Measurements from ENCODE around the gene USH1C. TPM values are rescaled to one million over a fixed set of nuclear protein-coding genes. Genes with fewer than 3 reads are reported as not detected.

USH1C gene
- total and polyA plus RNA-seq, 7 donors, result 0.05 to 0.44 (median 0.14) TPM; not detected in 4

GRCh38 chr11:17477361-17477760 is 66.9 kb downstream of the USH1C start:
- H3K27me3 ChIP-seq (ENCODE audit: insufficient read depth in 3 of 3, low read length in 2 of 3), result peaks cover 0 to 30% (median 7%) of the 10 kb centered on the region in 3 donors
- no peak overlapping the region for H3K4me3 ChIP-seq
- no peak for TF ChIP-seq CTCF (IDR thresholded peaks at IDR 0.05)
- H3K4me1 ChIP-seq, result no peaks in the 10 kb centered on the region
- no peak for ATAC-seq
- no peak for DNase-seq
- H3K27ac ChIP-seq, result no peak overlapping the region
- intact Hi-C loops (cut with DNase I), result no loop called here
- WGBS, 3 donors, result 61 to 69% (median 63%) methylated on average over 6 of the region's 6 CpGs
- no peaks in the 10 kb centered on the region for H3K36me3 ChIP-seq (ENCODE audit: insufficient read depth in 1 of 2, low read depth in 1 of 2)
- H3K9me3 ChIP-seq, result no peaks in the 10 kb centered on the region

GRCh38 chr11:17477084-17477333 is 67.2 kb downstream of the USH1C start:
- Histone ChIP-seq H3K27me3 (ENCODE audit: insufficient read depth in 3 of 3, low read length in 2 of 3) (peaks cover 0 to 30% (median 7%) of the 10 kb centered on the region in 3 donors), H3K27ac (no peak overlapping the region), H3K4me3 (peak overlapping the region; percentile 68), H3K36me3 (ENCODE audit: insufficient read depth in 1 of 2, low read depth in 1 of 2) (no peaks in the 10 kb centered on the region), H3K9me3 (no peaks in the 10 kb centered on the region), H3K4me1 (no peaks in the 10 kb centered on the region)
- ATAC-seq (no peak), DNase-seq (no peak)
- intact Hi-C loops (cut with DNase I), result no loop called here
- TF ChIP-seq CTCF (IDR thresholded peaks at IDR 0.05), result no peak
- 26 to 33% (median 31%) methylated on average over 9 of the region's 9 CpGs for WGBS, 3 donors

GRCh38 chr11:17476317-17477083 is 67.7 kb downstream of the USH1C start, which contains the start of gene ABCC8:
Gene ABCC8 (minus strand): TSS chr11:17476845. CDS start chr11:17476776, 69 bp downstream.
- H3K27ac ChIP-seq, result no peak within 1 kb of the TSS
- no peaks in the 10 kb centered on the region for H3K9me3 ChIP-seq
- no peaks in the 10 kb centered on the region for H3K4me1 ChIP-seq
- WGBS, 3 donors, result 1 to 3% (median 3%) methylated on average over 41 to 80 of the region's 80 CpGs
- TF ChIP-seq CTCF (IDR thresholded peaks at IDR 0.05), result no peak
- ATAC-seq (peak; percentile 39 to 70 (median 66)), DNase-seq (no peak)
- peak within 1 kb of the TSS; percentile 68 for H3K4me3 ChIP-seq
- peaks cover 0 to 30% (median 7%) of the 10 kb centered on the region in 3 donors for H3K27me3 ChIP-seq (ENCODE audit: insufficient read depth in 3 of 3, low read length in 2 of 3)
- intact Hi-C loops (cut with DNase I), result no loop called here
- H3K36me3 ChIP-seq (ENCODE audit: insufficient read depth in 1 of 2, low read depth in 1 of 2), result no peaks in the 10 kb centered on the region

GRCh38 chr11:17475666-17476316 is 68.4 kb downstream of the USH1C start:
- peak in 3 of 4 donors; percentile 1 to 11 (median 7) for ATAC-seq

More at GRCh38 chr11:17475666-17476316, 68.4 kb downstream of the USH1C start:
- no peaks in the 10 kb centered on the region for H3K9me3 ChIP-seq
- peaks cover 0 to 30% (median 7%) of the 10 kb centered on the region in 3 donors for H3K27me3 ChIP-seq (ENCODE audit: insufficient read depth in 3 of 3, low read length in 2 of 3)
- H3K4me3 ChIP-seq, result peak overlapping the region; percentile 68
- no peak for DNase-seq
- no peak for TF ChIP-seq CTCF (IDR thresholded peaks at IDR 0.05)
- no peaks in the 10 kb centered on the region for H3K4me1 ChIP-seq
- WGBS, 3 donors, result 17 to 30% (median 21%) methylated on average over 30 to 31 of the region's 31 CpGs
- no peak overlapping the region for H3K27ac ChIP-seq
- no peaks in the 10 kb centered on the region for H3K36me3 ChIP-seq (ENCODE audit: insufficient read depth in 1 of 2, low read depth in 1 of 2)
- intact Hi-C loops (cut with DNase I), result no loop called here
